Cardiac fibroblast (primary cell): ENCODE data around the gene PGM5.
A peak's percentile ranks its signal among the peaks of the same experiment; 100 is the strongest.

ENCODE experiments used
- DNase-seq, 2 donors: peaks; one replicate each; pipeline versions ENCODE4 v3.0.0 to v3.0.0-alpha.2; 2010; ENCODE audit warnings: low read depth in 2 of 2
- H3K4me3 ChIP-seq, 2 donors: replicated peaks in 1 of 2; 1 replicate in 1 of 2; 2 replicates in 1 of 2; pipeline ENCODE4 v1.5.1; 2011; ENCODE audit warnings: low read depth in 2 of 2, low read length in 2 of 2, mild to moderate bottlenecking in 2 of 2, moderate library complexity in 1 of 2
- CTCF ChIP-seq: IDR thresholded peaks from one replicate; pipeline ENCODE4 v1.5.1; 2011; ENCODE audit warnings: low read depth, mild to moderate bottlenecking, low read length, inconsistent platforms

Gene PGM5

GRCh38 chr9:68545033-68545705 lies 188.8 kb downstream of the PGM5 start:
- no peak for DNase-seq
- TF ChIP-seq CTCF, result no peak
- H3K4me3 ChIP-seq, result no peak overlapping the region

GRCh38 chr9:68546596-68547390 lies 190.4 kb downstream of the PGM5 start:
- H3K4me3 ChIP-seq, result no peak overlapping the region
- peak in 1 of 2 donors; percentile 52 for DNase-seq
- no peak for TF ChIP-seq CTCF

DNA sequence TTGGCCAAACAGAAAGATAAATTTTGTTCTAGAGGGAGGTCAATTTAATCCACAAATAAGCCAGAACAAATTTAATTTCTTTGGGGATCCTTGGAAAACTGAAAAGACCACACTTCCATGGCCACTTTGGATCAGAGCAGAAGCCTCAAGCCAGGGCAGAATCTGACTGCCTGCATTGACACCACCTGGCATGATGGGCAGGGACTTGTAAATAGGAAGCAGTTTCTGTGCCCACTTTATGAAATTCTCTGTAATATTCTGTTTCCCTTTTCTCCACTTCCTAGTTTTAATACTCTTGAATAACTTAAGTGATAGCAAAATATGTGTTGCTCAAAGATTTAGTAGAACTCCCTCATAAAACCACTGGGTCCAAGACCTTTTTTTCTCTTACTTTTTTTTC lies 191.0 kb downstream of the PGM5 start:
- no peak for TF ChIP-seq CTCF
- DNase-seq, result no peak
- no peak overlapping the region for H3K4me3 ChIP-seq

DNA sequence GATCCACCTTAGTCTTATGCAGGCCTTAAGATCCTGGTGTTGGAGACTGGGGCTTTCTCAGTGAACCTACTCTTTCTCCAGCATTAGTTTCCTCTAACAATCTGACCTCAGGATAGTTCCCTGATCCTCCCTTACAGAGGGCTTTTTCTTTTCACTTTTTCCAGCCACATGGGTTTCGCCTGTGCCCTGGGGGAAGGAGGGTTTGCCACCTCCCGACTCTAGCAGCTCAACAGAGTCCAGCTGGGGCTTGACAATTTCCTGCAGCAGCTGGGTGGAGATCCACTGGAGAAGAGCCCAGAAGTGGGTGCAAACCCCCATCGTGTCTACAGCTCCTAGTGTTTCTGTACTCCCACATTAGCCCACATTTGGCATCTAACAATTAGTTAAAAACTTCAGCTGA lies 191.8 kb downstream of the PGM5 start:
- no peak for TF ChIP-seq CTCF
- no peak for DNase-seq
- no peak overlapping the region for H3K4me3 ChIP-seq

- TF ChIP-seq CTCF, result no peak
- H3K4me3 ChIP-seq, result no peak overlapping the region
- DNase-seq, result peak in 1 of 2 donors; percentile 23
These were observed 194.8 kb downstream of the PGM5 start for GRCh38 chr9:68551191-68551590.

GRCh38 chr9:68552700-68553476 lies 196.5 kb downstream of the PGM5 start:
- TF ChIP-seq CTCF, result no peak
- peak; percentile 74 to 79 for DNase-seq
- no peak overlapping the region for H3K4me3 ChIP-seq
